Stimulated activated CD8-positive, alpha-beta memory T cell treated with anti-CD3 and anti-CD28 coated beads, Interleukin-7, amount 100 ng/mL, for 4 hours (primary cell): ENCODE results near the gene OR5B17.
"Not testable (repeated sequence)": the region's sequence is repeated elsewhere in the genome, so short reads cannot be mapped to it uniquely, and the experiment has no call there.

Source experiments
- DNase-seq, 2 donors: peaks; one replicate each; pipeline ENCODE4 v3.0.0-alpha.2; 2020; ENCODE audit warnings: low read depth in 2 of 2

Gene OR5B17

GRCh38 chr11:58358969-58359368, at the start of gene OR5B17:
Gene OR5B17 (minus strand): TSS chr11:58359069. CDS start chr11:58359069, 0 bp downstream.
- no peak for DNase-seq

GRCh38 chr11:58406774-58407173, 47.9 kb upstream of the OR5B17 start, which contains the start of gene OR5B3:
Gene OR5B3 (minus strand): TSS chr11:58406874. CDS start chr11:58403409, 3,465 bp downstream.
- DNase-seq: no peak

- not testable (repeated sequence) for DNase-seq
These were observed 40.8 kb upstream of the OR5B17 start for GRCh38 chr11:58399622-58400021.

GRCh38 chr11:58395581-58395980, 36.7 kb upstream of the OR5B17 start:
- no peak for DNase-seq

- no peak for DNase-seq
These were observed 35.3 kb upstream of the OR5B17 start for GRCh38 chr11:58394195-58394594.

GRCh38 chr11:58392746-58393145, 33.9 kb upstream of the OR5B17 start:
- no peak for DNase-seq

- DNase-seq: no peak
These were observed 33.0 kb upstream of the OR5B17 start for GRCh38 chr11:58391879-58392278.

GRCh38 chr11:58390551-58391063, 31.7 kb upstream of the OR5B17 start:
- peak in 1 of 2 donors; percentile 0 for DNase-seq

- DNase-seq: no peak
These were observed 4.1 kb downstream of the OR5B17 start for GRCh38 chr11:58354727-58355126.

- no peak for DNase-seq
These were observed 13.7 kb downstream of the OR5B17 start for GRCh38 chr11:58345204-58345603.

GRCh38 chr11:58334708-58335107, 24.2 kb downstream of the OR5B17 start:
- DNase-seq: no peak

GRCh38 chr11:58330861-58331260, 28.0 kb downstream of the OR5B17 start:
- DNase-seq: no peak

GRCh38 chr11:58318532-58318931, 40.3 kb downstream of the OR5B17 start:
- DNase-seq: no peak

GRCh38 chr11:58316142-58316541, 42.7 kb downstream of the OR5B17 start:
- no peak for DNase-seq
